H9 (cell line): Measurements from ENCODE around the gene PDS5B. TPM values are rescaled to one million over a fixed set of nuclear protein-coding genes. Genes with fewer than 3 reads are reported as not detected.

Experiments
- DNase-seq: peaks from one replicate; pipeline ENCODE4 v3.0.0-alpha.2; 2017
- H2AFZ ChIP-seq: one replicate; pipeline ENCODE4 v1.6.1; 2013; ENCODE audit warnings: mild to moderate bottlenecking, low read length, control low read depth, moderate library complexity
- H2AK5ac ChIP-seq: 2 replicates; pipeline ENCODE4 v1.6.1; 2013; ENCODE audit warnings: low read length, control low read depth, mixed read lengths; ENCODE audit not compliant: insufficient read length
- H2BK120ac ChIP-seq: one replicate; pipeline ENCODE4 v1.6.1; 2013; ENCODE audit warnings: low read depth, mild to moderate bottlenecking, low read length, control low read depth, inconsistent platforms; ENCODE audit not compliant: poor library complexity, severe bottlenecking
- H2BK12ac ChIP-seq: 2 replicates; pipeline ENCODE4 v1.6.1; 2013; ENCODE audit warnings: low read length, control low read depth, mixed read lengths, low read depth; ENCODE audit not compliant: insufficient read length
- H2BK15ac ChIP-seq: 2 replicates; pipeline ENCODE4 v1.6.1; 2013; ENCODE audit warnings: low read depth, low read length, control low read depth
- H2BK20ac ChIP-seq: one replicate; pipeline ENCODE4 v1.6.1; 2013; ENCODE audit warnings: low read depth, mild to moderate bottlenecking, low read length, control low read depth, inconsistent platforms; ENCODE audit not compliant: poor library complexity, severe bottlenecking
- H2BK5ac ChIP-seq: 2 replicates; pipeline ENCODE4 v1.6.1; 2013; ENCODE audit warnings: low read length, control low read depth, mixed read lengths; ENCODE audit not compliant: insufficient read length
- H3K14ac ChIP-seq: 2 replicates; pipeline ENCODE4 v1.6.1; 2013; ENCODE audit warnings: low read length, control low read depth; ENCODE audit not compliant: insufficient read depth
- H3K18ac ChIP-seq: 2 replicates; pipeline ENCODE4 v1.6.1; 2013; ENCODE audit warnings: low read depth, mild to moderate bottlenecking, mixed read lengths, low read length, control low read depth; ENCODE audit not compliant: insufficient read length
- H3K23ac ChIP-seq: 2 replicates; pipeline ENCODE4 v1.6.1; 2013; ENCODE audit warnings: low read length, control low read depth, mixed read lengths, low read depth; ENCODE audit not compliant: insufficient read length
- H3K23me2 ChIP-seq: 2 replicates; pipeline ENCODE4 v1.6.1; 2013; ENCODE audit warnings: low read depth, mild to moderate bottlenecking, mixed read lengths, low read length, control low read depth; ENCODE audit not compliant: insufficient read length, poor library complexity, severe bottlenecking
- H3K27ac ChIP-seq: 2 replicates; pipeline ENCODE4 v1.5.1; 2013; ENCODE audit warnings: low read length, control low read depth, mixed read lengths, low read depth; ENCODE audit not compliant: insufficient read length
- H3K27me3 ChIP-seq: 2 replicates; pipeline ENCODE4 v1.6.1; 2013; ENCODE audit warnings: low read length, control low read depth, inconsistent platforms; ENCODE audit not compliant: insufficient read depth
- H3K4ac ChIP-seq: 2 replicates; pipeline ENCODE4 v1.6.1; 2013; ENCODE audit warnings: low read depth, mild to moderate bottlenecking, control low read depth, inconsistent platforms, low read length, moderate library complexity
- H3K4me1 ChIP-seq: 2 replicates; pipeline ENCODE4 v1.6.1; 2013; ENCODE audit warnings: low read length, control low read depth, inconsistent platforms; ENCODE audit not compliant: insufficient read depth
- H3K4me2 ChIP-seq: 2 replicates; pipeline ENCODE4 v1.6.1; 2013; ENCODE audit warnings: low read length, control low read depth, mixed read lengths; ENCODE audit not compliant: insufficient read length, insufficient read depth
- H3K56ac ChIP-seq: 2 replicates; pipeline ENCODE4 v1.6.1; 2013; ENCODE audit warnings: low read depth, mild to moderate bottlenecking, mixed read lengths, low read length, control low read depth; ENCODE audit not compliant: insufficient read length
- H3K79me1 ChIP-seq: 2 replicates; pipeline ENCODE4 v1.6.1; 2013; ENCODE audit warnings: low read depth, mild to moderate bottlenecking, moderate library complexity, low read length, control low read depth, inconsistent platforms; ENCODE audit not compliant: insufficient read depth, poor library complexity, severe bottlenecking
- H3K79me2 ChIP-seq: 2 replicates; pipeline ENCODE4 v1.6.1; 2013; ENCODE audit warnings: low read length, control low read depth, inconsistent platforms; ENCODE audit not compliant: insufficient read depth
- H3K9ac ChIP-seq: 2 replicates; pipeline ENCODE4 v1.6.1; 2013; ENCODE audit warnings: low read length, control low read depth, mixed read lengths; ENCODE audit not compliant: insufficient read length; ENCODE audit errors: extremely low read depth
- H3K9me3 ChIP-seq: one replicate; pipeline ENCODE4 v1.6.1; 2013; ENCODE audit warnings: low read depth, low read length, inconsistent platforms; ENCODE audit not compliant: control insufficient read depth
- H3T11ph ChIP-seq: one replicate; pipeline ENCODE4 v1.6.1; 2013; ENCODE audit warnings: mild to moderate bottlenecking, low read length, control low read depth, inconsistent platforms
- H4K20me1 ChIP-seq: one replicate; pipeline ENCODE4 v1.6.1; 2013; ENCODE audit not compliant: control insufficient read depth, insufficient read length, insufficient read depth
- H4K5ac ChIP-seq: 2 replicates; pipeline ENCODE4 v1.6.1; 2013; ENCODE audit warnings: low read depth, mild to moderate bottlenecking, mixed read lengths, low read length, control low read depth; ENCODE audit not compliant: insufficient read length
- H4K8ac ChIP-seq: replicated peaks from 2 replicates; pipeline ENCODE4 v1.6.1; 2013; ENCODE audit warnings: low read length, control low read depth, mixed read lengths, low read depth; ENCODE audit not compliant: insufficient read length
- H4K91ac ChIP-seq: 2 replicates; pipeline ENCODE4 v1.6.1; 2013; ENCODE audit warnings: low read depth, mild to moderate bottlenecking, moderate library complexity, mixed read lengths, low read length, control low read depth; ENCODE audit not compliant: insufficient read length
- H3K27ac Mint-ChIP-seq, 3 experiments: 2 replicates in 2 of 3; 3 replicates in 1 of 3; pipeline ENCODE4 v1.8.0; 2020 to 2021; ENCODE audit warnings: mixed read lengths in 3 of 3, mild to moderate bottlenecking in 1 of 3, moderate library complexity in 1 of 3
- H3K27me3 Mint-ChIP-seq: 2 replicates; pipeline ENCODE4 v1.8.0; 2021; ENCODE audit warnings: low read depth, mild to moderate bottlenecking, moderate library complexity, mixed read lengths
- H3K36me3 Mint-ChIP-seq, 3 experiments: 2 replicates in 2 of 3; 3 replicates in 1 of 3; pipeline ENCODE4 v1.8.0; 2020 to 2021; ENCODE audit warnings: low read depth in 3 of 3, mixed read lengths in 3 of 3; ENCODE audit not compliant: insufficient read depth in 1 of 3
- H3K4me1 Mint-ChIP-seq, 2 experiments: 2 replicates each; pipeline ENCODE4 v1.8.0; 2020; ENCODE audit warnings: mixed read lengths in 2 of 2
- H3K4me3 Mint-ChIP-seq, 2 experiments: 2 replicates in 1 of 2; 3 replicates in 1 of 2; pipeline ENCODE4 v1.8.0; 2020 to 2021; ENCODE audit warnings: mild to moderate bottlenecking in 2 of 2, mixed read lengths in 2 of 2, moderate library complexity in 1 of 2
- H3K9me3 Mint-ChIP-seq, 2 experiments: 2 replicates in 1 of 2; 3 replicates in 1 of 2; pipeline ENCODE4 v1.8.0; 2020; ENCODE audit warnings: mild to moderate bottlenecking in 2 of 2, mixed read lengths in 2 of 2, moderate library complexity in 1 of 2
- CTCF ChIP-seq: fragments of 200-600 bp; sonication (generic); conservative IDR thresholded peaks from 3 replicates; pipeline ENCODE4 v1.8.0; 2021; ENCODE audit warnings: antibody characterized with exemption, mild to moderate bottlenecking
- WGBS: extraction: QIAGEN DNeasy Blood & Tissue Kit; methylation state at CpG from one replicate; pipeline ENCODE4 v1.1.7; 2013; ENCODE audit warnings: missing lambda C conversion rate, low lambda C conversion rate, mixed read lengths; ENCODE audit not compliant: insufficient read length; ENCODE audit errors: extremely low coverage; 5-methylcytosine and 5-hydroxymethylcytosine counted together
- total RNA-seq: library from RNA; stranded (reverse); gene quantifications from 2 replicates; pipeline ENCODE4 v1.2.1, GENCODE V29; 2021

The PDS5B gene
- total RNA-seq, 1 experiment from 2014 or later: 50.0 TPM

- no peak overlapping the region for H4K5ac ChIP-seq
- no peak for DNase-seq
- no CpG with 5 or more reads among the region's 7 CpGs for WGBS
- no peak overlapping the region for H3K18ac ChIP-seq
- no peak overlapping the region for H4K91ac ChIP-seq
- no peaks in the 10 kb centered on the region for H3K79me2 ChIP-seq
- H2BK5ac ChIP-seq: no peak overlapping the region
- Mint-ChIP-seq H3K36me3 (no peaks in the 10 kb centered on the region; a peak in 1 of 7 replicates), H3K27ac (no peak overlapping the region), H3K4me1 (peaks cover 0 to 6% of the 10 kb centered on the region in 2 experiments; a peak in 2 of 4 replicates), H3K9me3 (peaks cover 3 to 4% of the 10 kb centered on the region in 2 experiments; a peak in 3 of 5 replicates), H3K27me3 (no peaks in the 10 kb centered on the region; the same call in 1 of the 2 replicates), H3K4me3 (no peak overlapping the region)
- no peaks in the 10 kb centered on the region for H3K27me3 ChIP-seq
- no peak overlapping the region for H3K56ac ChIP-seq
- no peak overlapping the region for H2BK20ac ChIP-seq
- TF ChIP-seq CTCF: no peak
- H2BK15ac ChIP-seq: no peak overlapping the region
- H2AK5ac ChIP-seq: no peak overlapping the region
- H3K27ac ChIP-seq: no peak overlapping the region
- H3K23me2 ChIP-seq: no peaks in the 10 kb centered on the region
- no peaks in the 10 kb centered on the region for H3K9me3 ChIP-seq
- no peak overlapping the region for H2BK120ac ChIP-seq
- no peak overlapping the region for H3K14ac ChIP-seq
- no peak overlapping the region for H3K4me2 ChIP-seq
- no peak overlapping the region for H3T11ph ChIP-seq
- H4K20me1 ChIP-seq: no peaks in the 10 kb centered on the region
- H4K8ac ChIP-seq: no peak overlapping the region
- H2AFZ ChIP-seq: no peak overlapping the region
- no peak overlapping the region for H3K4ac ChIP-seq
- no peaks in the 10 kb centered on the region for H3K79me1 ChIP-seq
- no peak overlapping the region for H3K23ac ChIP-seq
- H3K4me1 ChIP-seq: no peaks in the 10 kb centered on the region
- no peak overlapping the region for H2BK12ac ChIP-seq
- H3K9ac ChIP-seq: no peak overlapping the region
Measured at GRCh38 chr13:32811297-32811800, 225.1 kb downstream of the PDS5B start.
